ENCODE results near the gene ERMP1.

DNA sequence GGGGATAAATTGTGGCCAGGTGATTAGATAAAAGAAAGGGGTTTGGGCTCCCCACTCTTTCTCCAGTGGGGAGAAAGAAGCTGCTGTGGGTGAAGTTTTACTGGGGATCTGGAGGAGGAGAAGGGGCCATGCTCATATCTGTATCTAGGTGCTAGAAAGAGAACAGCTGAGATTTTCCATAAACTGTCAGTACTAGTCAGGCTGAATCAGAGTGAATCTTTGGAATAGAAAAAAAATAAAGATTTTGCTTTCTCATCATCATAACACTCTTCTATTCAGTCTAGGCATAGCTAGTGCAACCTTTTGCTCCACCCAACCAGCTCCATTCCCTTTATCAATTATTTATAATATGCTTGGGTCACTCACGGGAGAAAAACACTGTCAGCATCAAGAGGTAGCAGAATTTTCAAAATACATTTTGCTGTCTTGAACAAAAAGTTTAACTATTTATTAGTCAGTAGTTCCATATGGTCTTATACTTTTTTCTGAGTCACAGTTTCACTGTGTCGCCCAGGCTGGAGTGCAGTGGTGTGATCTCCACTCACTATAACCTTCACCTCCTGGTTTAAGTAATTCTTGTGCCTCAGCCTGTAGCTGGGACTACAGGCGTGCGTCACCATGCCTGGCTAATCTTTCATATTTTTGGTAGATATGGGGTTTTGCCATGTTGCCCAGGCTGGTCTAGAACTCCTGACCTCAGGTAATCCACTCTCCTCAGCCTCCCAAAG lies 21.3 kb upstream of the ERMP1 start:
- TF ChIP-seq, protein P1, sequence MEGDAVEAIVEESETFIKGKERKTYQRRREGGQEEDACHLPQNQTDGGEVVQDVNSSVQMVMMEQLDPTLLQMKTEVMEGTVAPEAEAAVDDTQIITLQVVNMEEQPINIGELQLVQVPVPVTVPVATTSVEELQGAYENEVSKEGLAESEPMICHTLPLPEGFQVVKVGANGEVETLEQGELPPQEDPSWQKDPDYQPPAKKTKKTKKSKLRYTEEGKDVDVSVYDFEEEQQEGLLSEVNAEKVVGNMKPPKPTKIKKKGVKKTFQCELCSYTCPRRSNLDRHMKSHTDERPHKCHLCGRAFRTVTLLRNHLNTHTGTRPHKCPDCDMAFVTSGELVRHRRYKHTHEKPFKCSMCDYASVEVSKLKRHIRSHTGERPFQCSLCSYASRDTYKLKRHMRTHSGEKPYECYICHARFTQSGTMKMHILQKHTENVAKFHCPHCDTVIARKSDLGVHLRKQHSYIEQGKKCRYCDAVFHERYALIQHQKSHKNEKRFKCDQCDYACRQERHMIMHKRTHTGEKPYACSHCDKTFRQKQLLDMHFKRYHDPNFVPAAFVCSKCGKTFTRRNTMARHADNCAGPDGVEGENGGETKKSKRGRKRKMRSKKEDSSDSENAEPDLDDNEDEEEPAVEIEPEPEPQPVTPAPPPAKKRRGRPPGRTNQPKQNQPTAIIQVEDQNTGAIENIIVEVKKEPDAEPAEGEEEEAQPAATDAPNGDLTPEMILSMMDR (IDR thresholded peaks at IDR 0.05; ENCODE audit: borderline replicate concordance, extremely low read depth, low read length, poor library complexity, severe bottlenecking): no peak
- TF ChIP-seq EZH2 (IDR thresholded peaks at IDR 0.05; ENCODE audit: borderline replicate concordance, low read depth, low read length, severe bottlenecking): no peak

Data from DND-41 (cell line).